Neuronal stem cell (in vitro differentiated cells): Measurements from ENCODE around the gene MFAP2.
"Not testable (repeated sequence)": the region's sequence is repeated elsewhere in the genome, so short reads cannot be mapped to it uniquely, and the experiment has no call there.

Source experiments
- DNase-seq: peaks from one replicate; pipeline ENCODE4 v3.0.0-alpha.2; 2013; ENCODE audit warnings: low spot score
- H2AFZ ChIP-seq: one replicate; pipeline ENCODE4 v1.6.1; 2013; ENCODE audit warnings: mild to moderate bottlenecking, low read length, inconsistent platforms
- H2AK5ac ChIP-seq: 2 replicates; pipeline ENCODE4 v1.6.1; 2013; ENCODE audit warnings: low read depth, mild to moderate bottlenecking, inconsistent platforms, low read length, moderate library complexity, mixed read lengths
- H2BK120ac ChIP-seq: 2 replicates; pipeline ENCODE4 v1.6.1; 2013; ENCODE audit warnings: low read depth, mild to moderate bottlenecking, inconsistent platforms, low read length, moderate library complexity, mixed read lengths
- H2BK12ac ChIP-seq: one replicate; pipeline ENCODE4 v1.6.1; 2013; ENCODE audit warnings: low read length, inconsistent platforms
- H2BK15ac ChIP-seq: 2 replicates; pipeline ENCODE4 v1.6.1; 2013; ENCODE audit warnings: mild to moderate bottlenecking, low read length, inconsistent platforms, mixed read lengths
- H2BK5ac ChIP-seq: one replicate; pipeline ENCODE4 v1.6.1; 2013; ENCODE audit warnings: inconsistent platforms, mild to moderate bottlenecking, low read length, moderate library complexity
- H3K14ac ChIP-seq: one replicate; pipeline ENCODE4 v1.6.1; 2013; ENCODE audit warnings: low read length, inconsistent platforms
- H3K18ac ChIP-seq: 2 replicates; pipeline ENCODE4 v1.6.1; 2013; ENCODE audit warnings: low read length, inconsistent platforms
- H3K23ac ChIP-seq: 2 replicates; pipeline ENCODE4 v1.6.1; 2013; ENCODE audit warnings: low read depth, mild to moderate bottlenecking, mixed read lengths, low read length, inconsistent platforms; ENCODE audit not compliant: poor library complexity
- H3K27ac ChIP-seq: replicated peaks from 3 replicates; pipeline ENCODE4 v1.5.1; 2013; ENCODE audit warnings: low read length, inconsistent platforms
- H3K27me3 ChIP-seq, 3 experiments: 2 replicates each; pipeline ENCODE4 v1.6.1; 2013; ENCODE audit warnings: low read length in 3 of 3, mild to moderate bottlenecking in 2 of 3, inconsistent platforms in 1 of 3, low read depth in 1 of 3, mixed read lengths in 1 of 3, moderate library complexity in 1 of 3; ENCODE audit not compliant: control insufficient read depth in 3 of 3, insufficient read depth in 3 of 3
- H3K36me3 ChIP-seq, 2 donors: replicated peaks in 1 of 2; 2 replicates each; pipeline ENCODE4 v1.6.1; 2013; ENCODE audit warnings: low read length in 2 of 2; ENCODE audit not compliant: control insufficient read depth in 2 of 2, insufficient read depth in 2 of 2
- H3K4ac ChIP-seq: 2 replicates; pipeline ENCODE4 v1.6.1; 2013; ENCODE audit warnings: inconsistent platforms, mild to moderate bottlenecking, low read length, moderate library complexity
- H3K4me1 ChIP-seq, 2 donors: 1 replicate in 1 of 2; 2 replicates in 1 of 2; pipeline ENCODE4 v1.6.1; 2013; ENCODE audit warnings: low read length in 2 of 2, low read depth in 1 of 2; ENCODE audit not compliant: control insufficient read depth in 2 of 2, insufficient read depth in 1 of 2
- H3K4me2 ChIP-seq: one replicate; pipeline ENCODE4 v1.6.1; 2013; ENCODE audit warnings: mild to moderate bottlenecking, low read length, inconsistent platforms; ENCODE audit not compliant: insufficient read depth, poor library complexity, severe bottlenecking
- H3K4me3 ChIP-seq, 2 donors: 2 replicates each; pipeline ENCODE4 v1.5.1; 2013; ENCODE audit warnings: low read length in 2 of 2, mild to moderate bottlenecking in 2 of 2, inconsistent platforms in 1 of 2, moderate library complexity in 1 of 2
- H3K79me1 ChIP-seq: one replicate; pipeline ENCODE4 v1.6.1; 2013; ENCODE audit warnings: low read depth, mild to moderate bottlenecking, inconsistent platforms, low read length, moderate library complexity
- H3K9ac ChIP-seq: one replicate; pipeline ENCODE4 v1.6.1; 2013; ENCODE audit warnings: mild to moderate bottlenecking, low read depth, low read length, inconsistent platforms; ENCODE audit not compliant: poor library complexity
- H3K9me3 ChIP-seq, 2 donors: replicated peaks in 1 of 2; 2 replicates each; pipeline versions ENCODE3 to v1.6.1; 2013; ENCODE audit warnings: low read length in 2 of 2, mild to moderate bottlenecking in 2 of 2, inconsistent platforms in 1 of 2, low read depth in 1 of 2, mixed read lengths in 1 of 2, moderate library complexity in 1 of 2; ENCODE audit not compliant: control insufficient read depth in 2 of 2, insufficient read depth in 1 of 2
- H4K8ac ChIP-seq: one replicate; pipeline ENCODE4 v1.6.1; 2013; ENCODE audit warnings: low read depth, mild to moderate bottlenecking, inconsistent platforms, low read length, moderate library complexity
- H4K91ac ChIP-seq: one replicate; pipeline ENCODE4 v1.6.1; 2013; ENCODE audit warnings: low read length, low read depth, mild to moderate bottlenecking, inconsistent platforms; ENCODE audit not compliant: poor library complexity
- WGBS, 2 donors: extraction: QIAGEN DNeasy Blood & Tissue Kit; methylation state at CpG; one replicate each; pipeline ENCODE4 v1.1.7; 2013; ENCODE audit warnings: missing lambda C conversion rate in 2 of 2, mixed read lengths in 1 of 2; ENCODE audit not compliant: insufficient read length in 2 of 2, insufficient replicate concordance in 1 of 2; ENCODE audit errors: extremely low coverage in 2 of 2; 5-methylcytosine and 5-hydroxymethylcytosine counted together

Gene MFAP2

GRCh38 chr1:16944038-16944437 lies 36.4 kb downstream of the MFAP2 start:
- Histone ChIP-seq H2AK5ac (no peak overlapping the region), H4K91ac (no peak overlapping the region), H3K14ac (no peak overlapping the region), H4K8ac (no peak overlapping the region), H2BK12ac (no peak overlapping the region), H3K27ac (no peak overlapping the region), H3K18ac (no peak overlapping the region), H3K9ac (no peak overlapping the region), H2BK5ac (no peak overlapping the region), H3K4me2 (no peak overlapping the region), H3K79me1 (peaks cover 2% of the 10 kb centered on the region), H2BK120ac (no peak overlapping the region), H2BK15ac (no peak overlapping the region), H3K36me3 (peaks cover 29 to 45% of the 10 kb centered on the region in 2 donors), H3K4ac (no peak overlapping the region), H3K23ac (no peak overlapping the region), H3K9me3 (no peaks in the 10 kb centered on the region), H3K4me1 (no peaks in the 10 kb centered on the region), H3K4me3 (no peak overlapping the region), H3K27me3 (no peaks in the 10 kb centered on the region), H2AFZ (no peak overlapping the region)
- WGBS, 2 donors, result no CpG with 5 or more reads among the region's 19 CpGs
- no peak for DNase-seq

- not testable (repeated sequence) for H4K8ac ChIP-seq, H4K91ac ChIP-seq, H3K14ac ChIP-seq, H2BK5ac ChIP-seq, H2AK5ac ChIP-seq, H3K4me1 ChIP-seq, H2BK12ac ChIP-seq, H3K4me3 ChIP-seq, H3K9me3 ChIP-seq, H2BK120ac ChIP-seq, H2AFZ ChIP-seq, H3K4ac ChIP-seq, H2BK15ac ChIP-seq, H3K27me3 ChIP-seq, H3K4me2 ChIP-seq, DNase-seq, H3K79me1 ChIP-seq, H3K23ac ChIP-seq
- Histone ChIP-seq H3K18ac (peak overlapping the region; percentile 76), H3K9ac (peak overlapping the region; percentile 21), H3K27ac (peak overlapping the region; percentile 6), H3K36me3 (peaks cover 39 to 49% of the 10 kb centered on the region in 2 donors)
- WGBS, 2 donors, result no CpG with 5 or more reads among the region's 32 CpGs
Observed at GRCh38 chr1:16939386-16940180, 40.8 kb downstream of the MFAP2 start.

- H2BK12ac ChIP-seq, result peak overlapping the region; percentile 3
- no peak for DNase-seq
Observed at GRCh38 chr1:16938351-16939321, 41.8 kb downstream of the MFAP2 start.

GRCh38 chr1:16936580-16936979 lies 43.8 kb downstream of the MFAP2 start:
- not testable (repeated sequence) for H3K79me1 ChIP-seq, H2BK12ac ChIP-seq, DNase-seq, H2AFZ ChIP-seq, H4K8ac ChIP-seq, H3K27ac ChIP-seq, H3K4me2 ChIP-seq, H2BK5ac ChIP-seq, H4K91ac ChIP-seq, H3K4me3 ChIP-seq, H3K27me3 ChIP-seq, H2BK120ac ChIP-seq, H3K9ac ChIP-seq, H3K18ac ChIP-seq, H3K4ac ChIP-seq, H3K23ac ChIP-seq, H3K4me1 ChIP-seq, H2BK15ac ChIP-seq, H3K14ac ChIP-seq, H3K9me3 ChIP-seq, H2AK5ac ChIP-seq
- peaks cover 31 to 48% of the 10 kb centered on the region in 2 donors for H3K36me3 ChIP-seq
- WGBS, 2 donors, result no CpG with 5 or more reads among the region's 16 CpGs

More at GRCh38 chr1:16938351-16939321, 41.8 kb downstream of the MFAP2 start:
- no CpG with 5 or more reads among the region's 51 CpGs for whole genome bisulfite sequencing, 2 donors
- Histone ChIP-seq H2BK5ac (peak overlapping the region; percentile 75), H4K8ac (no peak overlapping the region), H3K14ac (no peak overlapping the region), H3K27ac (no peak overlapping the region), H3K9ac (peak overlapping the region; percentile 86), H3K23ac (peak overlapping the region; percentile 89), H3K27me3 (no peaks in the 10 kb centered on the region), H3K18ac (peak overlapping the region; percentile 87), H3K9me3 (no peaks in the 10 kb centered on the region), H3K4me2 (peak overlapping the region; percentile 18), H3K4me3 (no peak overlapping the region), H3K79me1 (no peaks in the 10 kb centered on the region), H2AFZ (no peak overlapping the region), H3K36me3 (peaks cover 34 to 49% of the 10 kb centered on the region in 2 donors), H3K4me1 (peaks cover 0 to 3% of the 10 kb centered on the region in 2 donors), H3K4ac (no peak overlapping the region), H2AK5ac (peak overlapping the region; percentile 84), H2BK120ac (no peak overlapping the region), H2BK15ac (no peak overlapping the region), H4K91ac (no peak overlapping the region)
